GM23338 (cell line): ENCODE results near the gene SARS1. TPM values are rescaled to one million over a fixed set of nuclear protein-coding genes. Genes with fewer than 3 reads are reported as not detected.
A peak's percentile ranks its signal among the peaks of the same experiment; 100 is the strongest.

Experiments
- ATAC-seq: fragments of 200-7000 bp; cut with Tn5 transposase; 3 replicates; pipeline ENCODE4 v1.9.1; 2020
- DNase-seq: peaks from one replicate; pipeline ENCODE4 v3.0.0-alpha.2; 2015; ENCODE audit warnings: low spot score
- H2AFZ ChIP-seq: fragments of 200-600 bp; sonication (generic); 2 replicates; pipeline ENCODE4 v1.8.0; 2016; ENCODE audit warnings: antibody characterized with exemption, mild to moderate bottlenecking, moderate library complexity
- H3F3A ChIP-seq: fragments of 200-600 bp; sonication (generic); replicated peaks from 2 replicates; pipeline ENCODE4 v1.8.0; 2017; ENCODE audit warnings: antibody characterized with exemption, mixed run types, low read depth
- H3K27ac ChIP-seq: fragments of 200-600 bp; sonication (generic); 2 replicates; pipeline ENCODE4 v1.6.1; 2016; ENCODE audit warnings: low read depth
- H3K27me3 ChIP-seq: fragments of 200-600 bp; sonication (generic); 2 replicates; pipeline ENCODE4 v1.8.0; 2016; ENCODE audit warnings: mild to moderate bottlenecking, mixed run types, moderate library complexity; ENCODE audit not compliant: insufficient read depth
- H3K36me3 ChIP-seq: fragments of 200-600 bp; sonication (generic); 2 replicates; pipeline ENCODE4 v1.8.0; 2016; ENCODE audit warnings: mild to moderate bottlenecking; ENCODE audit not compliant: insufficient read depth
- H3K4me1 ChIP-seq: fragments of 200-600 bp; sonication (generic); 2 replicates; pipeline ENCODE4 v1.8.0; 2016; ENCODE audit warnings: mild to moderate bottlenecking, moderate library complexity; ENCODE audit not compliant: insufficient read depth
- H3K4me2 ChIP-seq: fragments of 200-600 bp; sonication (generic); 2 replicates; pipeline ENCODE4 v1.7.1; 2017; ENCODE audit warnings: mixed run types
- H3K4me3 ChIP-seq: fragments of 200-600 bp; sonication (generic); 2 replicates; pipeline ENCODE4 v1.6.1; 2016; ENCODE audit warnings: mixed run types
- H3K79me2 ChIP-seq: fragments of 200-600 bp; sonication (generic); replicated peaks from 2 replicates; pipeline ENCODE4 v1.8.0; 2017; ENCODE audit warnings: mild to moderate bottlenecking; ENCODE audit not compliant: insufficient read depth
- H3K9me2 ChIP-seq: fragments of 200-600 bp; sonication (generic); 2 replicates; pipeline ENCODE4 v1.8.0; 2017; ENCODE audit not compliant: insufficient read depth
- H4K20me1 ChIP-seq: fragments of 200-600 bp; sonication (generic); replicated peaks from 2 replicates; pipeline ENCODE4 v1.8.0; 2017; ENCODE audit warnings: mild to moderate bottlenecking; ENCODE audit not compliant: insufficient read depth
- H3K27ac Mint-ChIP-seq: 2 replicates; pipeline ENCODE4 v1.8.0; 2020; ENCODE audit warnings: inconsistent platforms, mild to moderate bottlenecking, moderate library complexity, mixed read lengths
- H3K27me3 Mint-ChIP-seq: 3 replicates; pipeline ENCODE4 v1.8.0; 2022; ENCODE audit warnings: low read depth, mild to moderate bottlenecking, moderate library complexity, mixed read lengths, inconsistent platforms; ENCODE audit not compliant: insufficient read depth, poor library complexity
- H3K36me3 Mint-ChIP-seq: 3 replicates; pipeline ENCODE4 v1.8.0; 2021; ENCODE audit warnings: low read depth, mild to moderate bottlenecking, inconsistent platforms, moderate library complexity, mixed read lengths
- H3K4me1 Mint-ChIP-seq: 3 replicates; pipeline ENCODE4 v1.8.0; 2020; ENCODE audit warnings: mild to moderate bottlenecking, inconsistent platforms, mixed read lengths
- H3K4me3 Mint-ChIP-seq: 3 replicates; pipeline ENCODE4 v1.8.0; 2021; ENCODE audit warnings: moderate library complexity, mild to moderate bottlenecking, inconsistent platforms, mixed read lengths
- H3K9me3 Mint-ChIP-seq: 3 replicates; pipeline ENCODE4 v1.8.0; 2020; ENCODE audit warnings: moderate library complexity, mild to moderate bottlenecking, inconsistent platforms, mixed read lengths
- EZH2 ChIP-seq: fragments of 200-600 bp; sonication (generic); IDR thresholded peaks from one replicate; pipeline ENCODE4 v1.8.0; 2017; ENCODE audit warnings: antibody characterized with exemption, mild to moderate bottlenecking, low read depth; ENCODE audit not compliant: unreplicated experiment
- EZH2phosphoT487 ChIP-seq: fragments of 200-600 bp; sonication (generic); IDR thresholded peaks from one replicate; pipeline ENCODE4 v1.8.1; 2018; ENCODE audit warnings: antibody characterized with exemption; ENCODE audit not compliant: unreplicated experiment
- NANOG ChIP-seq: IDR thresholded peaks from 2 replicates; pipeline ENCODE4 v1.6.1; 2016; ENCODE audit warnings: antibody characterized with exemption, borderline replicate concordance
- POLR2AphosphoS5 ChIP-seq: IDR thresholded peaks from 2 replicates; pipeline ENCODE4 v1.6.1; 2016; ENCODE audit warnings: antibody characterized with exemption, low read depth
- STAT1 ChIP-seq: IDR thresholded peaks from one replicate; pipeline ENCODE4 v1.6.1; 2016; ENCODE audit warnings: antibody characterized with exemption; ENCODE audit not compliant: unreplicated experiment
- ZNF331 ChIP-seq: fragments of 250-450 bp; sonication (Bioruptor Pico); IDR thresholded peaks from 2 replicates; pipeline ENCODE4 v1.5.0; 2020; ENCODE audit warnings: low read depth, mild to moderate bottlenecking, moderate library complexity
- ZNF462 ChIP-seq: fragments of 250-450 bp; sonication (Bioruptor Pico); IDR thresholded peaks from 2 replicates; pipeline ENCODE4 v1.5.0; 2020; ENCODE audit warnings: mild to moderate bottlenecking, moderate library complexity
- polyA plus RNA-seq: library from polyadenylated mRNA; unstranded; fragments of >200 nt; fragmentation: Nextera tagmentation; extraction: Ambion mirVana; gene quantifications from 2 replicates; pipeline ENCODE4 v1.2.1, GENCODE V29; 2016
- total RNA-seq: library from RNA; depleted of rRNA; stranded (reverse); fragments of >200 nt; shearing (Covaris generic); gene quantifications from 2 replicates; pipeline ENCODE4 v1.2.3, GENCODE V29; 2014
- TF ChIP-seq, protein P1 (sequence below): IDR thresholded peaks from one replicate; pipeline ENCODE4 v1.6.1; 2018; ENCODE audit warnings: antibody characterized with exemption; ENCODE audit not compliant: unreplicated experiment
- TF ChIP-seq, protein P2 (sequence below): IDR thresholded peaks from 2 replicates; pipeline ENCODE4 v1.6.1; 2016; ENCODE audit warnings: antibody characterized with exemption

The SARS1 gene
- total and polyA plus RNA-seq, 2 experiments from 2014 or later, result 141 to 166 TPM

DNA sequence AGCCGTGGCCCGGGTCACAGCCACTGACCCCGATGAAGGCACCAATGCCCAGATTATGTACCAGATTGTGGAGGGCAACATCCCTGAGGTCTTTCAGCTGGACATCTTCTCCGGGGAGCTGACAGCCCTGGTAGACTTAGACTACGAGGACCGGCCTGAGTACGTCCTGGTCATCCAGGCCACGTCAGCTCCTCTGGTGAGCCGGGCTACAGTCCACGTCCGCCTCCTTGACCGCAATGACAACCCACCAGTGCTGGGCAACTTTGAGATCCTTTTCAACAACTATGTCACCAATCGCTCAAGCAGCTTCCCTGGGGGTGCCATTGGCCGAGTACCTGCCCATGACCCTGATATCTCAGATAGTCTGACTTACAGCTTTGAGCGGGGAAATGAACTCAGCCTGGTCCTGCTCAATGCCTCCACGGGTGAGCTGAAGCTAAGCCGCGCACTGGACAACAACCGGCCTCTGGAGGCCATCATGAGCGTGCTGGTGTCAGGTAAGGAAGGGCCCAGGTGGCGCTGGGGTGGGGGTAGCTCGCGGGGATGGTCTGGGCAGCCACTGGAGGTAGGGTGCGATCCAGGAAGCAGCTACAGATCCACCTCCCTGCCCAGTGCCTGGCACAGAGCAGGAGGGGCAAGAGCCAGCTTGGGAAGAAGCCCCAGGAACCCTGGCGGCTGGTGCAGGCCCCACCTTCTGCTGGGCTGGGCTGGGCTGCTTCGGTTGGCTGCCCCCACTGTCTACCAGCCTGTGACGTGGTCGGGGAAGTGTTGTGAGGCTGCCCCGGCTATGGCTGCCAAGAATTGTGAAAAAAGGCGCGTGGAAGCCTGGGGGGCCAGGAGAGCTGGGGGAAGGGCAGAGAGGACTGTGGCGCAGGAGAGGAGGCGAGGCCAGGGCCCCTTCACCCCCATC, 39.4 kb downstream of the SARS1 start (continued):
- TF ChIP-seq, protein P1, sequence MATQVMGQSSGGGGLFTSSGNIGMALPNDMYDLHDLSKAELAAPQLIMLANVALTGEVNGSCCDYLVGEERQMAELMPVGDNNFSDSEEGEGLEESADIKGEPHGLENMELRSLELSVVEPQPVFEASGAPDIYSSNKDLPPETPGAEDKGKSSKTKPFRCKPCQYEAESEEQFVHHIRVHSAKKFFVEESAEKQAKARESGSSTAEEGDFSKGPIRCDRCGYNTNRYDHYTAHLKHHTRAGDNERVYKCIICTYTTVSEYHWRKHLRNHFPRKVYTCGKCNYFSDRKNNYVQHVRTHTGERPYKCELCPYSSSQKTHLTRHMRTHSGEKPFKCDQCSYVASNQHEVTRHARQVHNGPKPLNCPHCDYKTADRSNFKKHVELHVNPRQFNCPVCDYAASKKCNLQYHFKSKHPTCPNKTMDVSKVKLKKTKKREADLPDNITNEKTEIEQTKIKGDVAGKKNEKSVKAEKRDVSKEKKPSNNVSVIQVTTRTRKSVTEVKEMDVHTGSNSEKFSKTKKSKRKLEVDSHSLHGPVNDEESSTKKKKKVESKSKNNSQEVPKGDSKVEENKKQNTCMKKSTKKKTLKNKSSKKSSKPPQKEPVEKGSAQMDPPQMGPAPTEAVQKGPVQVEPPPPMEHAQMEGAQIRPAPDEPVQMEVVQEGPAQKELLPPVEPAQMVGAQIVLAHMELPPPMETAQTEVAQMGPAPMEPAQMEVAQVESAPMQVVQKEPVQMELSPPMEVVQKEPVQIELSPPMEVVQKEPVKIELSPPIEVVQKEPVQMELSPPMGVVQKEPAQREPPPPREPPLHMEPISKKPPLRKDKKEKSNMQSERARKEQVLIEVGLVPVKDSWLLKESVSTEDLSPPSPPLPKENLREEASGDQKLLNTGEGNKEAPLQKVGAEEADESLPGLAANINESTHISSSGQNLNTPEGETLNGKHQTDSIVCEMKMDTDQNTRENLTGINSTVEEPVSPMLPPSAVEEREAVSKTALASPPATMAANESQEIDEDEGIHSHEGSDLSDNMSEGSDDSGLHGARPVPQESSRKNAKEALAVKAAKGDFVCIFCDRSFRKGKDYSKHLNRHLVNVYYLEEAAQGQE, result no peak
- TF ChIP-seq EZH2, result no peak
- no peak for TF ChIP-seq ZNF331 (CRISPR knock-in tag)

- H3K36me3 Mint-ChIP-seq, result peaks cover 28% of the 10 kb centered on the region
- H3K4me1 ChIP-seq, result peaks cover 30% of the 10 kb centered on the region
- peaks cover 19% of the 10 kb centered on the region; the same call in 1 of the 2 replicates for H3K79me2 ChIP-seq
- H3K4me2 ChIP-seq, result peak overlapping the region; percentile 64
- no peaks in the 10 kb centered on the region for H3K9me2 ChIP-seq
- no peaks in the 10 kb centered on the region for H3F3A ChIP-seq
- peak overlapping the region; percentile 82; the same call in 1 of the 2 replicates for H3K27ac Mint-ChIP-seq
- peak overlapping the region; percentile 26; the same call in 1 of the 2 replicates for H3K4me3 ChIP-seq
- ATAC-seq (peak; percentile 4; the same call in 2 of the 3 replicates), DNase-seq (peak; percentile 62)
- peaks cover 17% of the 10 kb centered on the region; the same call in 2 of the 3 replicates for H3K9me3 Mint-ChIP-seq
- H3K27me3 ChIP-seq, result peaks cover 7% of the 10 kb centered on the region
- peaks cover 24% of the 10 kb centered on the region for H3K27me3 Mint-ChIP-seq
- H3K36me3 ChIP-seq, result no peaks in the 10 kb centered on the region
- H2AFZ ChIP-seq, result no peak overlapping the region; the same call in 1 of the 2 replicates
- no peaks in the 10 kb centered on the region; the same call in 1 of the 2 replicates for H4K20me1 ChIP-seq
- H3K27ac ChIP-seq, result 0 out of 2 replicates have a peak overlapping the region, but pooled peaks have one; percentile 14
- peaks cover 28% of the 10 kb centered on the region for H3K4me1 Mint-ChIP-seq
- peak overlapping the region; percentile 27; the same call in 1 of the 3 replicates for H3K4me3 Mint-ChIP-seq
- TF ChIP-seq EZH2phosphoT487, result no peak
- TF ChIP-seq, protein P2, sequence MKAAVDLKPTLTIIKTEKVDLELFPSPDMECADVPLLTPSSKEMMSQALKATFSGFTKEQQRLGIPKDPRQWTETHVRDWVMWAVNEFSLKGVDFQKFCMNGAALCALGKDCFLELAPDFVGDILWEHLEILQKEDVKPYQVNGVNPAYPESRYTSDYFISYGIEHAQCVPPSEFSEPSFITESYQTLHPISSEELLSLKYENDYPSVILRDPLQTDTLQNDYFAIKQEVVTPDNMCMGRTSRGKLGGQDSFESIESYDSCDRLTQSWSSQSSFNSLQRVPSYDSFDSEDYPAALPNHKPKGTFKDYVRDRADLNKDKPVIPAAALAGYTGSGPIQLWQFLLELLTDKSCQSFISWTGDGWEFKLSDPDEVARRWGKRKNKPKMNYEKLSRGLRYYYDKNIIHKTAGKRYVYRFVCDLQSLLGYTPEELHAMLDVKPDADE, result no peak
- no peak for TF ChIP-seq POLR2AphosphoS5
- TF ChIP-seq STAT1, result no peak
- TF ChIP-seq EZH2, result no peak
- TF ChIP-seq NANOG, result no peak
- no peak for TF ChIP-seq ZNF462 (CRISPR knock-in tag)
Measured at GRCh38 chr1:109253803-109254620, 40.3 kb downstream of the SARS1 start.
